HG03060 (cell line): Measurements from ENCODE around the gene ARL6IP4.

Experiments used
- ATAC-seq: cut with Tn5 transposase; IDR thresholded peaks from one replicate; pipeline ENCODE4 v1.9.1; 2021; ENCODE audit warnings: low read depth, moderate number of reproducible peaks; ENCODE audit not compliant: unreplicated experiment

The ARL6IP4 gene

DNA sequence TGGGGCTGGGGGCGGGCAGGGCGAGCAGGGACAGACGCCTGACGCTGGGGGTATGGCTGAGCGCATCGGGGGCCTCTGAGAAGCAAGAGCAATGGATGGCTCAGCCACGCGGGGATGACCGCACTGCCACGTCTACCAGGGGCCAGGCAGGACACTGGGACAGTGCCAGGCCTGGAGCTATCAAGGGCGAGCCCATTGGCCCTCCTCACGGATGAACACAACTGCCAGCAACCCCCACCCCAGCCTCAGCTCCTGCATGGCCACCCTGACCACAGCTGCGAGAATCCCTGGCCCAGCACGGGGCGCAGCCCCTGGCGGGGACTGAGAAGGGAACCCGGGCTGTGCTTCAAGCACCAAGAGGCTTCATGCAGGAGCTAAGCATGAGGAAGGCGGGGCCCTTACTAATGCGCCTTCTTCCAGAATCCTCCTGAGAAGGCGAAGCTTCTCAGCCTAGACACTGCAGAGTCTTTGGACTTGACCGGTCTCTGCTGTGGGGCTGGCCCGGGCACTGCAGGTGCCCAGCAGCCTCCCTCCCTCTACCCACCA lies 9.5 kb downstream of the ARL6IP4 start:
- no peak for ATAC-seq

DNA sequence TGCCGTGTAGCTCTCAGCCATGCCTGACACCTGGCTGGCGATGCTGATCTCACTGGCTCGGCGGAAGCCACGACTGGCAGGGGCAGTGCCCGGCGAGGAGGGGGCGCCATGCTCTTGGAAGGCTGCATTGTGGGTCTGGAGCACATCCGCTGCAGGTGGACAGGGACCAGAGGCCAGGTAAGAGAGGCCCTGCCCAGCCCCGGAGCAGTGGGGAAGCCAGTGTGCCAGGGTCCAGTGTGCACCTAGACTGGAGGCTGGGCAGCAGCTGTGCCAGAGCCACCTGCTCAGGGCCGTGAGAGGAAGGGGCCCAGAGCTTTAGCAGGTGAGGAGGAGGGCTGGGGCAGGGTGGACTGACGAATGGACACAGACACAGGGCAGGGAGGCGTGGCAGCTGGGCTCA lies 10.1 kb downstream of the ARL6IP4 start:
- no peak for ATAC-seq

DNA sequence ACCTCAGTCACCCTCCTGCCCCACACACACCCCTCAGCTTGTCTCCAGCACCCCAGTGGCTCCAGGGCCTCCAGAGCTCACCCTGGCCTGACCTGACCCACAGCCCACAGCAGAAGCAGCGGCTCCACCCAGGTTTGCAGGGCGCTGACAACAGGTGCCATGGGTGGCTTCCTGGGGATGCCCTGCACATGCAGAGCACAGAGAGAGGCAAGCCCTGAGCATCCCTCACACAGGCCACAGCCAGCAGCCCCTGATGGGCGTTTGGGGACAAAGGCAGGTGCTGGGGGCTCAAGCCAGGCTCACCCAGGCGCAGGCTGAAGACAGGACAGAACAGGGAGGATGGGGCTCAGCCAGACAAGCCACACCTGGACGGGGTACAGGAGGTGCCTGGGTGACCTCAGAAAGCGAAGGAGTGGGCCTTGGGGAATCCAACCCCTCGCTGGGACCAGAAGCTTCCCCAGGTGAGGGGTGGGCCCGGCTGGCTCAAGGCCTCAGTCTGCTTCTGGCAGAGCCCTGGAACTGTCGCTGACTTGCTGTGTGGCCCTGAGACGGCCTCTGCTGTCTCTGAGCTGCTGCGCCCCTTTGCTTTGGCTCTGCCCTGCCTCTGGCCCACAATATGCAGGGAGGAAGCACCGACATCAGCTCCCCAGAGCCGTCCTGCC lies 10.6 kb downstream of the ARL6IP4 start:
- ATAC-seq = no peak

DNA sequence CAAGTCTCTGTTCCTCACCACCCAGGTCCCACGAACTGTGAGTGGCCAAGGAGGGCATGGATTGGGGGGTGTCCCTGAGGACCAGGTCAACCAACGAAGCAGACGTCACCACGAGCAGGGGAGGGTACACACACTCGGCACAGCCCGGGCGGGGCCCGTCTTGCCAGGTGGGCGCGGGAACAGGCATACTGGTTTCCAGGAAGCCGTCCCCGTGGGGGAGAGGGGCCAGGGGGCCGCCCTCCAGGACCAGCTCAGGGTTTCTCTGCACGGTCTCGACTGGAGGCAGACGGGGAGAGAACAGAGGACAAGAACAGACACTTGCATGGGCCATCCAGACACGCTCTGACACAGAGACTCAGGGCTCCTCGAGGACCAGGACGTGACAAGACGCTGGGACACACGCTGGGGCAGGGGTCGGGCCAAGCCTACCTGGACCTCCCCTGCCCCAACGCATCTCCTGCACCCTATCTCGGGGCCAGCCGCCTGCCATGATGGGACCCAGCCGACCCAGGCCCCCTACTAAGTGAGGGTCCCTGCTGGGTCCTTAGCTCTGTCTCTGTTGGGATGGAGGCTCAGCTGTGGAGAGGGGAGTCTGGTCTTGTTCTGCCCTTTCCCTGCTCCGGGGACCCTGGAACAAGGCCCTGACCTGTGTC lies 11.3 kb downstream of the ARL6IP4 start:
- ATAC-seq = no peak

DNA sequence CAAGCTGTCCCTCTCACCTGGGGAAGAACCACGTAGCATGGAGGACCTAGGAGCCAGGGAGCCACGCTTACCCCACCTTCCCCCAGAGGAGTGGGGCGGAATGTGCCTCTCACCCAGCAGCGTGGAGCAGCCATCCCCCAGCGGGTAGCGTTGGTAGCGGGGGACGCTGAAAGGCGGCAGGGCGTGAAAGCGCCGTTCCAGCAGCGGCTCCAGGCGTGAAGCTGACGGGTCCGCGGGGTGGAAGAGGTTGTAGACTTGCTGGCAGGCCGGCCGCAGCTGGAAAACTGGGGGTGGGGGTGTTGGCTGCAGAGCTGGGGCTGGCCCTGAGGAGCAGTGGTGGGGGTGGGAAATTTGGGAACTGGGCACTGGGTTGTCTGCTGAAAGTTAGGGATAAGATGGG lies 11.9 kb downstream of the ARL6IP4 start:
- no peak for ATAC-seq

DNA sequence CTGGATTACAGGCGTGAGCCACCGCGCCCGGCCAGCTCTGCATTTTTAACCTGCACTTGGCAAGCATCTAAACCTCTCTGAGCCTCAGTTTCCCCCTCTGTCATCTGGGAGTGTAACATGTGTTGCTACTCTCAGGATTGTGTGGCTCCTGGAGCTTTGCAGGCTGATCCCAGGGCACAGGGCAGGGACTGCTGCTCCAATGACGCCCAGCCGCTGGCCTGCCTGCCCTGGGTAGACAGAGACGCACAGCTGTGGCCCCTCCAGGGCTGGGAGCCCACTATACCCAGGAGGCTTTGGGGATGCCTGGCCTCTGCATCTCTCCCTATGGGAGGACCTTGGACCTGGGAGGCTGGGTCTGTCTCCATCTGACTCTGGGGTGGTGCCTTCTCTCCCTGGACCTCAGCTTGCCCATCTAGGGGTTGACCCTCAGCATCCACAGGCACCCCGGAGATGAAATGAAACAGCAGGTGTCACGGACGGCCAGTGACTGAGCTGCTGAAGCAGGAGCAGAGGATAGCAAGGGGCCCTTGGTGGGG lies 13.7 kb downstream of the ARL6IP4 start:
- no peak for ATAC-seq

DNA sequence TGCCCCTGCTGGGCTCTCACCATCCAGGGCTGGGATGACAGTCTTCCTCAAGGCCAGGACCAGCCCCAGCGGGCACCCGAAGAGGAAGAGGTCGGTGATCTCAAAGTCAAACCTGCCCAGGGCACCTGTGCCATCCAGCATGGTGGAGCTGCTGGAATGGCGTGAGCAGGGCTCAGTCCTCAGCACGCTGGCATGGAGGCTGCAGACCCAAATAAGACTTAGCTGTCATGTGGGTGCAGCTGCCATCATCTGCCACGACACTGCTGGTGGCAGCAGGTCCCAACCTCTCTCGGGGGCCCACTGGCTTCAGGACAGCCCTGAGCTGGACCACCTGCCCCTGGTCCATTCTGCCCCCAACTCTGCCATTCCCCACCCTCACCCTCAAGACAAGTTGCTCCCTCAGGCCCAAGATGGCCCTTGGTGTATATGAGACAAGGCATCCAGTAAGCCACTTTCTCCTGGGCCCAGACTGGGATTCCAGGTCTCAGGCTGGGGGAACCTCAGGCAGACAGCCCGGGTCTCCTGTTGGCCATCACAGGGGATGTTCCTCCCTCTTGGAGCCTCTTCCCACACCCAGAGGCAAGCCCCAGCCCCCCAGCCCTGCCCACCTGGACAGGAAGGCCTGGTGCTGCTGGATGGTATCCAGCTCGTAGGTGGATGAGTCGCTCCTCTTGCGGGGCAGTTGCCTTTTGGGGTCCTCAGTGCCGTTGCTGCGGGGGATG lies 14.5 kb downstream of the ARL6IP4 start:
- ATAC-seq = no peak

DNA sequence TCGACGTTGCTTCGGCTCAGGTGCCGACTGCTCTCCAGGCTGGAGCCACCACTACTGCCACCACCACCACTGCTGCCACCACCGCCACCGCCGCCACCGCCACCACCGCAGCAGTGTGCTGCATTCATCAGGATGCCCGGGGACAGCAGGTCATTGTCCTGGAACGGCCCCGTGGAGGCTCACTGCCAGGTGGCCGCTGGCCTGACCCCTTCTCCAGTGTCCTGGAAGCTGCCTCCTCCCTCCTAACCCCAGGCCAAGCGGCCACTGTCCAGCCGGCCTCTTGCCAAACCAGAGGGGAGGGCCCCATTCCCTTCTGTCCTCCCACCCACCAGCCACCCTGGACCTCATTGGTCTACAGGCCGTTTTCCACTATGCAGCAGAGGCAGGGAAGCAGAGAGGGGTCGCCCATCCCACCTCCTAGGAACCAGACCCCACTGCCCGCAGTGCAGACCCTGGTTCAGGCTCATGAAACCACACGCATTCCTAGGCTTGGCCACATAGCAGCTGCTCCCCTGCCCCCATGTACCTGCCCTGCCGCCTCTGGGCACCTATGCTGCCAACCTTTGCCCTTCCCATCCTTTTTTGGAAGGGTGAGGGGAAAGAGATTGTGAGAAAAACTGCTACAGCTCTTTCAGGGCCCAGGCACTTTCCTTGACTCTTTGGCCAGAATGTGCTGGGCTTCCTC lies 15.2 kb downstream of the ARL6IP4 start:
- ATAC-seq = no peak

DNA sequence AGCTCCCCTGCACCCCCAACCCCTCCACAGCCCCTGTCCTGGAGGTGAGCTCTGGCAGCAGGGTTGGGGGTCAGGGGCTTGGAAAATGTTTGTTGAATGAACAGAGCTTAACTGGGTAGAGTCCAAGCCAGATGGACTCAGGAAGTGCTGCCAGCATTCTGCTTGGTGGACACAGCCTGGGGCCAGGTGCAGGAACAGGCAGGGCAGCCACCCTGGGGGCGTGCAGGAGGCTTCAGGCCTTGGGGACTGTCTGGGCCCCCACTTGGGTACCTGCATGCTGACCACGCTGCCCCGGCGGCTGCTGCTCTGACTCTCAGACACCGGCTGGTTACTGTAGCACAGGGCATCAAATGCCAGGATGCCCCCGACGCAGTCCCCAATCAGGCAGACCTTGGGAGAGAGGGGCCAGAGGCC lies 15.7 kb downstream of the ARL6IP4 start:
- ATAC-seq = no peak

DNA sequence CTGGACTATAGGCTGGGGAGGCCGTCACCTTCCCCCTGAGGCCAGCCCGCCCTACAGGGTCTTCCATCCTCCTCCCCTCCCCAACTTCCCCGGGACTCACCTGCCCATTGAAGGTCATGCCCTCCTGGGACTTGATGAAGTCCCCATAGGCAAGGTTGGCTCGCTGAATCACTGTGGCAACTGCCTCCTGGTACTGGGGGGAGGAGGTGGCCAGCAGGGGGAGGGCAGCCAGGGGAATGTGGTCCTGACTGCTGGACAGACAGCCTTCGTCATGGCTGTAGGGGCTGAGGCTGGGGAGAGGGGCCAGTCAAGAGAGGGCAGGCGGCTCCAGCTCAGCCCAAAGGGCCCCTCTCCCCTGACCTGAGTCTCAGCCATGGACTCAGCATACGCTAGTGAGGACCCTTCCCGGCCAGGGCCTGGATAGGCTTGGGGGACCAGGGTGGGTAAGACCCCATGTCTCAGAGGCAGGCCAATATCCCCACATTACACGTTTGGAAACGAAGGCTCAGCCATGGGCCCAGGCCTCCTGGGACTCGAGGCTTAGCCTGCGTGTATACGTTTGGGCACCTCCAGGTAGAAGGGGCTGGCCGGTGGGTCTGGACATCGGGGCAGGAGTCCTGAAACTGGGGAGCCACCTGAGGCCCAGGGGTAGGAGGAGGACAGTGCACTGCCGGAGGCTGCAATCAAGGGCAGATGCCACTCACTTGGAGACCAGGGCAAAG lies 16.3 kb downstream of the ARL6IP4 start:
- no peak for ATAC-seq

DNA sequence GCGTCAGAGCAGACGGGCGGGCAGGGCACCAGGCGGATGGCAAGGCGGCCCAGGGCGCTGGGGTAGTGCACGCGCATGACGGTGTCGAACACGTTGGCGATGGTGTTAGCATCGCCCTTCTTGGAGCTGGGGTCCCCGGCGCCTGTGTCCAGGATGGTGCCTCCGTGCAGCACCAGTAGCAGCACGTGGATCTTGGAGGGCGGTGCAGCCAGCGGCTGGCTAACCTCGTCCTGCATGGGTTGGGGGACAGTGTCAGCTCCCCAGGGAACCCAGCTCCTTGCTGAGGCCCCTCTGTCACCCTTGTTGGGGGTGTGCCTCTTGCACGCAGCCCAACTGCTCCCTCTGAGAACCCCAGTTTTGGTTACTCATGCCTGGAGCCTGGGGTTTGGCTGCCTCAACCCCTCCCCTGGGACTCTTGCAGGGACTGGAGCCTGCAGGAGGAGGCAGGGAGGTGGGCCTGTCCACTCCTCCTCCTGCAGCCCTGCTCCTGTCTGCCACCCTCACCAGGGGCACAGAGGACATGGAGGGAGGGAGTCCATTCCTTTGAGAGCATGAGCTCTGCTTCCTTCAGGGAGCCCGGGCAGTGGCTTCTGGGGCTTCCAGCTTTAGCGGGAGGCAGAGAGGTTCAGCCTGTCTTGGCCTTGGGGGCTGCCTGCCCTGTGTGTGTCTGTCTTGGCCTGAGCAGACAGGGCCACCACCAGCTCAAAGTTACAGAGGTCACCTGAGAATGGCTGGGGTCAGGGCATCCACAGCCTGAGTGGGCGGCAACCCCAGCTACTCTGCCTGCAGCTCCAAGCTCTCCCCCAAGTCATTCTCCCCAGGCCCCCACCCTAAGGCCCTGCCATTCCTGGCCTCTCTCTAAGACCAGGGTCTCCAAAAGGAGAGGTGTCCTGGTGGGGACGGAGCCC lies 17.1 kb downstream of the ARL6IP4 start:
- ATAC-seq = no peak

DNA sequence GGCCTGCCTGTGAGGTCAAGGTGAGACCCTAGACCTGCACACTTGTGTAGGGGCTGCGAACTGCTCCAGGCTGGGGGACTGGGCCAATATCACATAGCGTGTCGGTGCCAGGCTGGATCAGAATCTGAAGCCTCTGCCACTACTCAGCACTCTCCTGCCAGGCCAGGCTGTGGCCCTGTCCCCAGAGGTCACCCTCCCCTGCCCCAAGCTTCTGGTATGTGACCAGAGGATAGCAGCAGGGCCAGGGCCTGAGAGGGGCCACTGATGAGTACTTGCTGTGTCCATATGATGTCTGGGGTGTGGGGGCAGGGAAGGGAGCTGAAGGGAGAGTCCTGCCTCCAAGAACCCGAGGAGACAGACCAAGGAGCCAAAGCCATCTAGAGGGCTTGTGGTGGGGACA lies 17.8 kb downstream of the ARL6IP4 start:
- no peak for ATAC-seq

DNA sequence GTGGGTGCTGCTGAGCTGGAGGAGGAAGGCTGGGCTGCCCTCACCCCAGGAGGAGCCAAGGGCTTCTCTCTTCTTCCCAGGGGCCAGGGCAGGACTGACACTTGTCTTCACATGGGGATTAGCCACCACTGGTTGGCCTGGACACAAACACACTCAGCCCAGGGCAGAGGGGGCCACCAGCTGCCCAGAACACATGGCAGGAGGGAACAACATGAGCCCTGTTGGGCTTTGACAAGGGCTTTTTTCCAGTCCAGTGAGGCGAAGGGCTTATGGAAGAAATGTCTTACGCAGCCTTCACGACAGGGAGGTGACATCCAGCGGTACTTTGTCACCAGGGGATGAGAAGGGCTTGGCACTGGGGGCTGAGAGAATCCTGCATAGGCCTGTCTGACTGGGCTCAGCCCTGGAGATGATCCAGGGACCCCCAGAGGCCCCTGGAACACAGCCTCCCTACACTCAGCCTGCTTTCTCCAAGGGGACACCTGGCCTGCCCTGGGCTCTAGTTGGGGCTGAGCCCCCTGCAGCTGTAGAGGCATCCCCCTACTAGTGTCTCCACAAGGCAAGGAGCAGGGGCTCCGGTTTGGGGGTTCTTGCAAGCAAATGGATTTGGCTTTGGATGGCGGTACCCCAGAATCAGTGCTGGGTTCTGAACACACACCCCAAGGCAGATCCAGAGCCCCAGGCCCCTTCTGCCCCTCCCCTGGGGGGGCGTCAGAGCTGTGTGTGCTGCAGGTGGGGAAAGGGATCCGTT lies 18.9 kb downstream of the ARL6IP4 start:
- ATAC-seq = no peak

DNA sequence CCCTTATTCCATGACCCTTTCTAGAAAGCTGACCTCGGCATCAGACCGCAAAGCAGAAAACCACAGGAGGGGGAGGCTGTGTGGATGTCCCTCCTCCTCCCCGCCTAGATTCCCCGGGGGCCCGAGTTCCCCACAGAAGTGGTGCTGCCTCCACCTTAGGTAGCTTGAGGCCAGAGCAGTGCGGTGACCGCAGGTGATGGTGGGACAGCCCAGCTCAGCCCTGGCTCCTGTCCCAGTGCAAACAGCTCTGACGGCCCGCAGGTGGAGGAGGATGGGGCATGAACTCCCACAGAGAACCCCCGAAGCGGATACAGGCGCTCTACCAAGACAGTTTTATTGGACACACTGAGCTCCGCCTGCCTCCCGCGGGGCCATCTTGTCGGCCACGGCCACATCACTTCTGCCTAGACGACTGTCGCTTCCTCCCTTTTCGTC lies 19.5 kb downstream of the ARL6IP4 start:
- ATAC-seq = no peak

DNA sequence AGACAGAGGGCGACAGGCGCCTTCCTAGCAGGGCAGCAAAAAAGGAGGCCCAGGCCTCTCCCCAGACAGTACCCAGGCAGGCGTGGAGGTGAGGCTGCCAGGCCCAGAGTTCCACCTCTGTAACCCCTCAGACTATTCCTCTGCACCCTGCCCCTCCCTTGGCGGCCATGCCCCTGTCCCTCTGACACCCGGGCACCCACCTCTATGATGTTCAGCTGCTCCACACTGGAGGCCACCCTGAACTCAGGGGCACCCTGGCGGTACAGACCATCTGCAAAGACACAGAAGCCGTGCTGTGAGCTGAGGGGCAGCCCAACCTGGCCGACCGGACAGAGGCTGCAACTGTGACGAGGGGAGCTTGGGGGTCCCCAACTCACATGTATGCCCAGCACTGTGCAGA lies 20.1 kb downstream of the ARL6IP4 start:
- ATAC-seq = no peak

DNA sequence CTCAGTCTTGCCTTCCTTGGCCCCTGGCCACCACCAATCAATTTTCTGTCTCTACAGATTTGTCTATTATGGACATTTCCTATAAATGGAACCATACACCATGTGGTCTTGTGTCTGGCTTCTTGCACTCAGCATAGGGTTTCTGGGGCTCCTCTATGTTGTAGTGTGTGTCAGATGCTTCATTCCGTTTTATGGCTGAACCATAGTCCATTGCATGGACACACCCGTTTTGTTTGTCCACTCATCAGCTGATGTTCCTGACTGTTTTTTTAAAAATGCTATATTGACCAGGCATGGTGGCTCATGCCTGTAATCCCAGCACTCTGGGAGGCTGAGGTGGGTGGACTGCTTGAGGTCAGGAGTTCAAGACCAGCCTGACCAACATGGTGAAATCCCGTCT lies 21.0 kb downstream of the ARL6IP4 start:
- no peak for ATAC-seq

DNA sequence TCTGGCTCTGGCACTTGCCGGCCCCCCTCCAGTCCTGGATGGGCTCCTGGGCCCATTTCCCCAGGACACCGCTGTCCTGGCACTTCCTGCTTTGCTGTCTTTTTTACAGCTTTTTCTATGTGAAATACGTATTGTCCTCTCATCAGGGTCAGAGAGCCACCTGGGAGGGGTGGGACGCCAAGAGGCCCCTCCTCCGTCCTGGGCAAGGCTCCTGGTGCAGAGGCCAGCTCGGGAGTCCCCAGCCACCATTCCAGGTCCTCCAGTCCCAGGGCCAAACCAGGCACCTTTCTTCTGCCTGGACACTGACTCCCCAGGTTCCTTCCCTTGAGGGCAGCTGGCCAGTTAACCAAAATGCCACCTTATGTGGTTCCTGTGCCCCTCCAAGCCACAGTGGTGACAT lies 22.8 kb downstream of the ARL6IP4 start:
- no peak for ATAC-seq

DNA sequence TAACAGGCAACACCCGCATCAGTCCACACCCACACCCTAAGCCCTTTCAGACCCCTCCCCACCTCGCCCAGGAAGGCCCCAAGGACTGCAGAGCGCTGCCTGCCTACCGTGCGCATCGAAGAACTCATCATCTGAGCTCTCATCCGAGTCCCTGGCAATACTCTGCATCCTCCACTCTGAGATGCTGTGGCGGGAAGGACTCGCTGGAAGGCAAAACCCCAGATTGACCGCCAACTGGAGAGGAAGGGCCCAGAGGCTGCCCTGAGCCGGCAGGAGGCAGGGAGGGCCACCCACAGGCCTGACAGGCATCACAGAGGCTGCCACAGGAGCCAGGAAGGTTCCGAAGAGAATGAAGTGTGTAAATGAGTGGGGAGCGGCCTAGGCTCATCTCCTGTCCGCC lies 23.8 kb downstream of the ARL6IP4 start:
- ATAC-seq = no peak
